Stimulated activated CD4-positive, alpha-beta T cell treated with anti-CD3 and anti-CD28 coated beads, Interleukin-12 subunit alpha, Interleukin-12 subunit beta, amount 100 ng/mL, for 4 hours (primary cell): ENCODE results near the gene PRKAR2B.

Source experiments
- DNase-seq: peaks from one replicate; pipeline ENCODE4 v3.0.0-alpha.2; 2020

PRKAR2B gene

GRCh38 chr7:107165341-107165740, 120.8 kb downstream of the PRKAR2B start:
- DNase-seq: no peak

- DNase-seq: no peak
Observed at GRCh38 chr7:107166736-107167426, 122.4 kb downstream of the PRKAR2B start.

- DNase-seq: peak; percentile 44
Observed at GRCh38 chr7:107167483-107168232, 123.2 kb downstream of the PRKAR2B start.

- DNase-seq: peak; percentile 94
Observed at GRCh38 chr7:107168233-107169119, 124.0 kb downstream of the PRKAR2B start, which contains the start of gene HBP1. TSS of gene HBP1 (plus strand) at chr7:107169003. CDS start at chr7:107179894, 10,891 bp downstream.

GRCh38 chr7:107169120-107170050, 124.9 kb downstream of the PRKAR2B start:
- DNase-seq: peak; percentile 73

GRCh38 chr7:107170051-107170915, 125.8 kb downstream of the PRKAR2B start:
- DNase-seq: no peak

GRCh38 chr7:107171496-107171895, 127.0 kb downstream of the PRKAR2B start:
- no peak for DNase-seq

- no peak for DNase-seq
Observed at GRCh38 chr7:107172276-107173032, 127.9 kb downstream of the PRKAR2B start.

GRCh38 chr7:107173191-107173590, 128.7 kb downstream of the PRKAR2B start:
- no peak for DNase-seq

- no peak for DNase-seq
Observed at GRCh38 chr7:107173691-107174406, 129.3 kb downstream of the PRKAR2B start.

GRCh38 chr7:107179326-107180164, 135.0 kb downstream of the PRKAR2B start:
- DNase-seq: no peak

- peak; percentile 59 for DNase-seq
Observed at GRCh38 chr7:107180378-107180777, 135.9 kb downstream of the PRKAR2B start.

GRCh38 chr7:107181172-107181571, 136.7 kb downstream of the PRKAR2B start:
- DNase-seq: no peak

GRCh38 chr7:107185716-107186115, 141.2 kb downstream of the PRKAR2B start:
- no peak for DNase-seq

GRCh38 chr7:107186240-107186639, 141.7 kb downstream of the PRKAR2B start:
- DNase-seq: no peak

- DNase-seq: no peak
Observed at GRCh38 chr7:107187774-107188173, 143.3 kb downstream of the PRKAR2B start.

GRCh38 chr7:107190090-107190489, 145.6 kb downstream of the PRKAR2B start:
- no peak for DNase-seq

GRCh38 chr7:107194052-107194451, 149.5 kb downstream of the PRKAR2B start:
- DNase-seq: no peak
